Lower leg skin (tissue), 3 donors: ENCODE measurements around the gene LETM1.

Experiments used
- CTCF ChIP-seq, 3 donors: fragments of 450-650 bp; IDR thresholded peaks; one replicate each; pipeline ENCODE4 v1.5.1; 2016; ENCODE audit warnings: antibody characterized with exemption in 3 of 3, mild to moderate bottlenecking in 3 of 3, moderate library complexity in 2 of 3
- POLR2A ChIP-seq, 2 donors: fragments of 450-650 bp; IDR thresholded peaks; one replicate each; pipeline ENCODE4 v1.6.1; 2016 to 2017; ENCODE audit warnings: antibody characterized with exemption in 2 of 2, mild to moderate bottlenecking in 1 of 2, moderate library complexity in 1 of 2

DNA sequence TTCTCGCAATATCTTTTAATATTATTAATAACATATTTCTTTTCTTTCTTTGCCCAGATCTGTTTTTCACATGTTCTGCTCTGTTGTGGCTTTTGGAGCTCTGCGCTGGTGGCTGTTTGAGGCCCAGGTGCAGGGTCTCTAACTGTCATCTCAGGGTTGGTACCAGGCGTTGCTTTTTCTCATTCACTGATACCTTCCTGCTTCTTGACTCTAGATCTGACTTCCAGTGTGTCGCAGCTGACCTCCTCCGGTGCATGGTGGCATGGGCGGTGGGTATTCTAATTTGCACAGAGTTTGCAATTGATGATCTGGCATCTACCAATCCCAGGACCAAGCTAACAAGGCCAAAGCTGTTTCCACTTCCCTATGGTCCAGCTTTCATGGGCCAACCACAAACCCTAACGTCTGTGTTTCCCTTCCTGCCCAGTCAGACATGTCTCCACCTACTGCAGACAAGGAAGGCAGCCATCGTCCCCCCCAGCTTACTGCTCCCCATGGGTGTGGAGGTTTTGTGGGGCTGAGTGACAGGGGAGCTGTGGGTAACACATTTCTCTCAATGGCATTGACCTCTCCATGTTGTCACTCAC, 25.2 kb downstream of the LETM1 start:
- TF ChIP-seq POLR2A (IDR thresholded peaks at IDR 0.05) (no peak), CTCF (IDR thresholded peaks at IDR 0.05) (no peak)
